WTC11 (cell line): Measurements from ENCODE around the gene PPFIBP2. TPM values are rescaled to one million over a fixed set of nuclear protein-coding genes. Genes with fewer than 3 reads are reported as not detected.

Experiments used
- ATAC-seq: fragments of 200-7000 bp; cut with Tn5 transposase; 2 replicates; pipeline ENCODE4 v1.10.0; 2021; ENCODE audit warnings: mild to moderate bottlenecking, moderate library complexity
- CTCF ChIA-PET: fragments of 300-600 bp; sonication (Branson Sonifier 250); formaldehyde crosslinking; loops from one replicate; lab custom pipeline; 2021; ENCODE audit warnings: antibody characterized with exemption; lab: Charles Lee
- POLR2A ChIA-PET: fragments of 350-600 bp; sonication (Branson Sonifier 250); formaldehyde crosslinking; loops from one replicate; lab custom pipeline; 2021; ENCODE audit warnings: antibody characterized with exemption; lab: Charles Lee
- DNase-seq: peaks from one replicate; pipeline ENCODE4 v3.0.0; 2021; ENCODE audit warnings: low spot score
- H3K27ac Mint-ChIP-seq: 2 replicates; pipeline ENCODE4 v1.8.0; 2021; ENCODE audit warnings: mixed read lengths
- H3K27me3 Mint-ChIP-seq: 2 replicates; pipeline ENCODE4 v1.8.0; 2021; ENCODE audit warnings: low read depth, mild to moderate bottlenecking, moderate library complexity, mixed read lengths
- H3K36me3 Mint-ChIP-seq: 2 replicates; pipeline ENCODE4 v1.8.0; 2021; ENCODE audit warnings: mixed read lengths
- H3K4me1 Mint-ChIP-seq: 2 replicates; pipeline ENCODE4 v1.8.0; 2022; ENCODE audit warnings: mixed read lengths
- H3K4me3 Mint-ChIP-seq: 2 replicates; pipeline ENCODE4 v1.8.0; 2021; ENCODE audit warnings: mild to moderate bottlenecking, moderate library complexity, mixed read lengths
- H3K9me3 Mint-ChIP-seq: 2 replicates; pipeline ENCODE4 v1.8.0; 2021; ENCODE audit warnings: mixed read lengths
- RELA ChIP-seq: sonication (generic); formaldehyde crosslinking; IDR thresholded peaks from 2 replicates; pipeline ENCODE4 v1.8.1; 2022; ENCODE audit warnings: missing genetic modification reagents, mild to moderate bottlenecking, borderline replicate concordance
- RORB ChIP-seq: fragments of 250-450 bp; sonication (Bioruptor Pico); IDR thresholded peaks from 2 replicates; pipeline ENCODE4 v1.9.0; 2021; ENCODE audit warnings: mild to moderate bottlenecking
- SMAD3 ChIP-seq: sonication (generic); formaldehyde crosslinking; IDR thresholded peaks from 2 replicates; pipeline ENCODE4 v1.8.0; 2022; ENCODE audit warnings: missing genetic modification reagents, mild to moderate bottlenecking, borderline replicate concordance
- ZNF416 ChIP-seq: fragments of 250-450 bp; sonication (Bioruptor Pico); IDR thresholded peaks from 2 replicates; pipeline ENCODE4 v1.9.0; 2021; ENCODE audit warnings: mild to moderate bottlenecking, inconsistent platforms
- ZNF671 ChIP-seq: fragments of 250-450 bp; sonication (Bioruptor Pico); IDR thresholded peaks from 2 replicates; pipeline ENCODE4 v1.8.0; 2021; ENCODE audit warnings: mild to moderate bottlenecking
- total RNA-seq: library from RNA; stranded (reverse); gene quantifications from 3 replicates; pipeline ENCODE4 v1.2.3, GENCODE V29; 2021
- TF ChIP-seq, protein P1 (sequence below): fragments of 250-450 bp; sonication (Bioruptor Pico); IDR thresholded peaks from 2 replicates; pipeline ENCODE4 v1.9.0; 2021; ENCODE audit warnings: mild to moderate bottlenecking
- TF ChIP-seq, protein P2 (sequence below): fragments of 250-450 bp; sonication (Bioruptor Pico); IDR thresholded peaks from 2 replicates; pipeline ENCODE4 v1.9.0; 2021; ENCODE audit warnings: mild to moderate bottlenecking
- TF ChIP-seq, protein P3 (sequence below): sonication (generic); formaldehyde crosslinking; IDR thresholded peaks from 2 replicates; pipeline ENCODE4 v1.8.1; 2023; ENCODE audit warnings: mild to moderate bottlenecking, missing genetic modification reagents, moderate library complexity
- TF ChIP-seq, protein P4 (sequence below): fragments of 200-600 bp; IDR thresholded peaks from 2 replicates; pipeline ENCODE4 v1.8.0; 2022; ENCODE audit warnings: antibody characterized with exemption
- TF ChIP-seq, protein P5 (sequence below): sonication (generic); formaldehyde crosslinking; conservative IDR thresholded peaks from 2 replicates; pipeline ENCODE4 v1.8.1; 2023; ENCODE audit warnings: mild to moderate bottlenecking, low read depth, missing genetic modification reagents, moderate library complexity
- TF ChIP-seq, protein P6 (sequence below): sonication (generic); formaldehyde crosslinking; IDR thresholded peaks from 2 replicates; pipeline ENCODE4 v1.8.0; 2023; ENCODE audit warnings: missing genetic modification reagents
- TF ChIP-seq, protein P7 (sequence below): sonication (generic); formaldehyde crosslinking; IDR thresholded peaks from 2 replicates; pipeline ENCODE4 v1.8.1; 2022; ENCODE audit warnings: missing genetic modification reagents, borderline replicate concordance
- TF ChIP-seq, protein P8 (sequence below): sonication (generic); formaldehyde crosslinking; IDR thresholded peaks from 2 replicates; pipeline ENCODE4 v1.8.1; 2023; ENCODE audit warnings: mild to moderate bottlenecking, missing genetic modification reagents
- TF ChIP-seq, protein P9 (sequence below): fragments of 250-450 bp; sonication (Bioruptor Pico); IDR thresholded peaks from 2 replicates; pipeline ENCODE4 v1.9.0; 2021; ENCODE audit warnings: moderate library complexity, mild to moderate bottlenecking, inconsistent platforms, borderline replicate concordance

The PPFIBP2 gene
- total RNA-seq, 1 experiment from 2014 or later = 21.4 TPM

DNA sequence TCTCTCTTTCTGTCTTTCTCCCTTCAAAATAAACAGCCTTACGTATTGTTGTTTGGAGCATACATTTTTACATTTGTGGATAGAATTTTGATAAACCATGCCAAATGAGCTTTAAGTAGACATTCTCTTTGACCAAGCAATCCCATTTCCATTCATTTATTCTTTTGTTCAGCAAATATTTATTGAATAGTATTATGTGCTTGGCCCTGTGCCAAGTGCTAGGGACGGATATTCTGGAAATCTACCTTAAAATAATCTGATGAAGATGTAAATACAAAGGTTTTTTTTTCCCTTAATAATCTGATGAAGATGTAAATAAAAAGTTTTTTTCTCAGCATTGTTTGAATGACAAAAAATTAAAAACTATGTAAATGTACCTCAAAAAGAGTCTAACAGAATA, 26.4 kb upstream of the PPFIBP2 start:
- DNase-seq = no peak
- Mint-ChIP-seq H3K9me3 (0 out of 2 replicates have a peak, but pooled peaks cover 4% of the 10 kb centered on the region), H3K27me3 (no peaks in the 10 kb centered on the region), H3K36me3 (no peaks in the 10 kb centered on the region), H3K4me3 (no peak overlapping the region), H3K4me1 (peaks cover 41% of the 10 kb centered on the region)
- ChIA-PET CTCF (no interaction called here), POLR2A (no interaction called here)
- TF ChIP-seq, protein P1, sequence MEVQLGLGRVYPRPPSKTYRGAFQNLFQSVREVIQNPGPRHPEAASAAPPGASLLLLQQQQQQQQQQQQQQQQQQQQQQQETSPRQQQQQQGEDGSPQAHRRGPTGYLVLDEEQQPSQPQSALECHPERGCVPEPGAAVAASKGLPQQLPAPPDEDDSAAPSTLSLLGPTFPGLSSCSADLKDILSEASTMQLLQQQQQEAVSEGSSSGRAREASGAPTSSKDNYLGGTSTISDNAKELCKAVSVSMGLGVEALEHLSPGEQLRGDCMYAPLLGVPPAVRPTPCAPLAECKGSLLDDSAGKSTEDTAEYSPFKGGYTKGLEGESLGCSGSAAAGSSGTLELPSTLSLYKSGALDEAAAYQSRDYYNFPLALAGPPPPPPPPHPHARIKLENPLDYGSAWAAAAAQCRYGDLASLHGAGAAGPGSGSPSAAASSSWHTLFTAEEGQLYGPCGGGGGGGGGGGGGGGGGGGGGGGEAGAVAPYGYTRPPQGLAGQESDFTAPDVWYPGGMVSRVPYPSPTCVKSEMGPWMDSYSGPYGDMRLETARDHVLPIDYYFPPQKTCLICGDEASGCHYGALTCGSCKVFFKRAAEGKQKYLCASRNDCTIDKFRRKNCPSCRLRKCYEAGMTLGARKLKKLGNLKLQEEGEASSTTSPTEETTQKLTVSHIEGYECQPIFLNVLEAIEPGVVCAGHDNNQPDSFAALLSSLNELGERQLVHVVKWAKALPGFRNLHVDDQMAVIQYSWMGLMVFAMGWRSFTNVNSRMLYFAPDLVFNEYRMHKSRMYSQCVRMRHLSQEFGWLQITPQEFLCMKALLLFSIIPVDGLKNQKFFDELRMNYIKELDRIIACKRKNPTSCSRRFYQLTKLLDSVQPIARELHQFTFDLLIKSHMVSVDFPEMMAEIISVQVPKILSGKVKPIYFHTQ = no peak
- TF ChIP-seq, protein P2, sequence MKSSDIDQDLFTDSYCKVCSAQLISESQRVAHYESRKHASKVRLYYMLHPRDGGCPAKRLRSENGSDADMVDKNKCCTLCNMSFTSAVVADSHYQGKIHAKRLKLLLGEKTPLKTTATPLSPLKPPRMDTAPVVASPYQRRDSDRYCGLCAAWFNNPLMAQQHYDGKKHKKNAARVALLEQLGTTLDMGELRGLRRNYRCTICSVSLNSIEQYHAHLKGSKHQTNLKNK (CRISPR knock-in tag) = no peak
- TF ChIP-seq, protein P3, sequence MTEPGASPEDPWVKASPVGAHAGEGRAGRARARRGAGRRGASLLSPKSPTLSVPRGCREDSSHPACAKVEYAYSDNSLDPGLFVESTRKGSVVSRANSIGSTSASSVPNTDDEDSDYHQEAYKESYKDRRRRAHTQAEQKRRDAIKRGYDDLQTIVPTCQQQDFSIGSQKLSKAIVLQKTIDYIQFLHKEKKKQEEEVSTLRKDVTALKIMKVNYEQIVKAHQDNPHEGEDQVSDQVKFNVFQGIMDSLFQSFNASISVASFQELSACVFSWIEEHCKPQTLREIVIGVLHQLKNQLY (CRISPR knock-in tag) = no peak
- TF ChIP-seq ZNF416 (no peak), SMAD3 (CRISPR knock-in tag) (no peak), RORB (no peak), RELA (CRISPR knock-in tag) (no peak), ZNF671 (CRISPR knock-in tag) (no peak)
- TF ChIP-seq, protein P4, sequence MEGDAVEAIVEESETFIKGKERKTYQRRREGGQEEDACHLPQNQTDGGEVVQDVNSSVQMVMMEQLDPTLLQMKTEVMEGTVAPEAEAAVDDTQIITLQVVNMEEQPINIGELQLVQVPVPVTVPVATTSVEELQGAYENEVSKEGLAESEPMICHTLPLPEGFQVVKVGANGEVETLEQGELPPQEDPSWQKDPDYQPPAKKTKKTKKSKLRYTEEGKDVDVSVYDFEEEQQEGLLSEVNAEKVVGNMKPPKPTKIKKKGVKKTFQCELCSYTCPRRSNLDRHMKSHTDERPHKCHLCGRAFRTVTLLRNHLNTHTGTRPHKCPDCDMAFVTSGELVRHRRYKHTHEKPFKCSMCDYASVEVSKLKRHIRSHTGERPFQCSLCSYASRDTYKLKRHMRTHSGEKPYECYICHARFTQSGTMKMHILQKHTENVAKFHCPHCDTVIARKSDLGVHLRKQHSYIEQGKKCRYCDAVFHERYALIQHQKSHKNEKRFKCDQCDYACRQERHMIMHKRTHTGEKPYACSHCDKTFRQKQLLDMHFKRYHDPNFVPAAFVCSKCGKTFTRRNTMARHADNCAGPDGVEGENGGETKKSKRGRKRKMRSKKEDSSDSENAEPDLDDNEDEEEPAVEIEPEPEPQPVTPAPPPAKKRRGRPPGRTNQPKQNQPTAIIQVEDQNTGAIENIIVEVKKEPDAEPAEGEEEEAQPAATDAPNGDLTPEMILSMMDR = no peak
- TF ChIP-seq, protein P5, sequence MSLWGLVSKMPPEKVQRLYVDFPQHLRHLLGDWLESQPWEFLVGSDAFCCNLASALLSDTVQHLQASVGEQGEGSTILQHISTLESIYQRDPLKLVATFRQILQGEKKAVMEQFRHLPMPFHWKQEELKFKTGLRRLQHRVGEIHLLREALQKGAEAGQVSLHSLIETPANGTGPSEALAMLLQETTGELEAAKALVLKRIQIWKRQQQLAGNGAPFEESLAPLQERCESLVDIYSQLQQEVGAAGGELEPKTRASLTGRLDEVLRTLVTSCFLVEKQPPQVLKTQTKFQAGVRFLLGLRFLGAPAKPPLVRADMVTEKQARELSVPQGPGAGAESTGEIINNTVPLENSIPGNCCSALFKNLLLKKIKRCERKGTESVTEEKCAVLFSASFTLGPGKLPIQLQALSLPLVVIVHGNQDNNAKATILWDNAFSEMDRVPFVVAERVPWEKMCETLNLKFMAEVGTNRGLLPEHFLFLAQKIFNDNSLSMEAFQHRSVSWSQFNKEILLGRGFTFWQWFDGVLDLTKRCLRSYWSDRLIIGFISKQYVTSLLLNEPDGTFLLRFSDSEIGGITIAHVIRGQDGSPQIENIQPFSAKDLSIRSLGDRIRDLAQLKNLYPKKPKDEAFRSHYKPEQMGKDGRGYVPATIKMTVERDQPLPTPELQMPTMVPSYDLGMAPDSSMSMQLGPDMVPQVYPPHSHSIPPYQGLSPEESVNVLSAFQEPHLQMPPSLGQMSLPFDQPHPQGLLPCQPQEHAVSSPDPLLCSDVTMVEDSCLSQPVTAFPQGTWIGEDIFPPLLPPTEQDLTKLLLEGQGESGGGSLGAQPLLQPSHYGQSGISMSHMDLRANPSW = no peak
- TF ChIP-seq, protein P6, sequence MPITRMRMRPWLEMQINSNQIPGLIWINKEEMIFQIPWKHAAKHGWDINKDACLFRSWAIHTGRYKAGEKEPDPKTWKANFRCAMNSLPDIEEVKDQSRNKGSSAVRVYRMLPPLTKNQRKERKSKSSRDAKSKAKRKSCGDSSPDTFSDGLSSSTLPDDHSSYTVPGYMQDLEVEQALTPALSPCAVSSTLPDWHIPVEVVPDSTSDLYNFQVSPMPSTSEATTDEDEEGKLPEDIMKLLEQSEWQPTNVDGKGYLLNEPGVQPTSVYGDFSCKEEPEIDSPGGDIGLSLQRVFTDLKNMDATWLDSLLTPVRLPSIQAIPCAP (CRISPR knock-in tag) = no peak
- TF ChIP-seq, protein P7, sequence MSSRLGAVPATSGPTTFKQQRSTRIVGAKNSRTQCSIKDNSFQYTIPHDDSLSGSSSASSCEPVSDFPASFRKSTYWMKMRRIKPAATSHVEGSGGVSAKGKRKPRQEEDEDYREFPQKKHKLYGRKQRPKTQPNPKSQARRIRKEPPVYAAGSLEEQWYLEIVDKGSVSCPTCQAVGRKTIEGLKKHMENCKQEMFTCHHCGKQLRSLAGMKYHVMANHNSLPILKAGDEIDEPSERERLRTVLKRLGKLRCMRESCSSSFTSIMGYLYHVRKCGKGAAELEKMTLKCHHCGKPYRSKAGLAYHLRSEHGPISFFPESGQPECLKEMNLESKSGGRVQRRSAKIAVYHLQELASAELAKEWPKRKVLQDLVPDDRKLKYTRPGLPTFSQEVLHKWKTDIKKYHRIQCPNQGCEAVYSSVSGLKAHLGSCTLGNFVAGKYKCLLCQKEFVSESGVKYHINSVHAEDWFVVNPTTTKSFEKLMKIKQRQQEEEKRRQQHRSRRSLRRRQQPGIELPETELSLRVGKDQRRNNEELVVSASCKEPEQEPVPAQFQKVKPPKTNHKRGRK (CRISPR knock-in tag) = no peak
- TF ChIP-seq, protein P8, sequence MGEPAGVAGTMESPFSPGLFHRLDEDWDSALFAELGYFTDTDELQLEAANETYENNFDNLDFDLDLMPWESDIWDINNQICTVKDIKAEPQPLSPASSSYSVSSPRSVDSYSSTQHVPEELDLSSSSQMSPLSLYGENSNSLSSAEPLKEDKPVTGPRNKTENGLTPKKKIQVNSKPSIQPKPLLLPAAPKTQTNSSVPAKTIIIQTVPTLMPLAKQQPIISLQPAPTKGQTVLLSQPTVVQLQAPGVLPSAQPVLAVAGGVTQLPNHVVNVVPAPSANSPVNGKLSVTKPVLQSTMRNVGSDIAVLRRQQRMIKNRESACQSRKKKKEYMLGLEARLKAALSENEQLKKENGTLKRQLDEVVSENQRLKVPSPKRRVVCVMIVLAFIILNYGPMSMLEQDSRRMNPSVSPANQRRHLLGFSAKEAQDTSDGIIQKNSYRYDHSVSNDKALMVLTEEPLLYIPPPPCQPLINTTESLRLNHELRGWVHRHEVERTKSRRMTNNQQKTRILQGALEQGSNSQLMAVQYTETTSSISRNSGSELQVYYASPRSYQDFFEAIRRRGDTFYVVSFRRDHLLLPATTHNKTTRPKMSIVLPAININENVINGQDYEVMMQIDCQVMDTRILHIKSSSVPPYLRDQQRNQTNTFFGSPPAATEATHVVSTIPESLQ (CRISPR knock-in tag) = no peak
- TF ChIP-seq, protein P9, sequence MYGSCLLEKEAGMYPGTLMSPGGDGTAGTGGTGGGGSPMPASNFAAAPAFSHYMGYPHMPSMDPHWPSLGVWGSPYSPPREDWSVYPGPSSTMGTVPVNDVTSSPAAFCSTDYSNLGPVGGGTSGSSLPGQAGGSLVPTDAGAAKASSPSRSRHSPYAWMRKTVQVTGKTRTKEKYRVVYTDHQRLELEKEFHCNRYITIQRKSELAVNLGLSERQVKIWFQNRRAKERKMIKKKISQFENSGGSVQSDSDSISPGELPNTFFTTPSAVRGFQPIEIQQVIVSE (CRISPR knock-in tag) = no peak
- TF ChIP-seq, all 79 proteins: peak for 0
- no peak for ATAC-seq
- no peak overlapping the region for H3K27ac Mint-ChIP-seq
